OCI-LY7 (cell line): ENCODE measurements around the gene DDX42. TPM values are rescaled to one million over a fixed set of nuclear protein-coding genes. Genes with fewer than 3 reads are reported as not detected.

Experiments used
- BruUV-seq: library from RNA; stranded (reverse); fragments of 400-500 nt; replicated peaks from 2 replicates; lab custom pipeline; 2021; lab: Mats Ljungman, UMichigan
- CTCF ChIA-PET: fragments of 300-600 bp; sonication (Branson Sonifier 250); formaldehyde crosslinking; loops from one replicate; lab custom pipeline; 2022; ENCODE audit warnings: antibody characterized with exemption; ENCODE audit not compliant: unreplicated experiment; lab: Charles Lee
- POLR2A ChIA-PET: fragments of 300-600 bp; sonication (Branson Sonifier 250); formaldehyde crosslinking; loops from one replicate; lab custom pipeline; 2022; ENCODE audit warnings: antibody characterized with exemption; lab: Charles Lee
- DNase-seq: peaks from one replicate; pipeline ENCODE4 v3.0.0-alpha.2; 2015; ENCODE audit warnings: low spot score
- H2AFZ ChIP-seq: fragments of 200-600 bp; sonication (generic), shearing (Covaris generic); 2 replicates; pipeline ENCODE4 v1.6.1; 2014; ENCODE audit warnings: mild to moderate bottlenecking, antibody characterized with exemption, low read length, moderate library complexity
- H3K27ac ChIP-seq: fragments of 200-600 bp; sonication (generic); 2 replicates; pipeline ENCODE4 v1.5.1; 2014; ENCODE audit warnings: mixed run types, low read depth, mild to moderate bottlenecking, moderate library complexity, low read length, inconsistent platforms; ENCODE audit not compliant: poor library complexity, severe bottlenecking
- H3K36me3 ChIP-seq: fragments of 200-600 bp; sonication (generic); 2 replicates; pipeline ENCODE4 v1.6.1; 2014; ENCODE audit warnings: mild to moderate bottlenecking, antibody characterized with exemption, low read length, moderate library complexity, mixed read lengths; ENCODE audit not compliant: insufficient read depth
- H3K4me1 ChIP-seq: fragments of 200-600 bp; sonication (generic); 2 replicates; pipeline ENCODE4 v1.5.1; 2014; ENCODE audit warnings: mild to moderate bottlenecking, low read length; ENCODE audit not compliant: insufficient read depth, poor library complexity, severe bottlenecking
- H3K4me2 ChIP-seq: fragments of 200-600 bp; sonication (generic); 2 replicates; pipeline ENCODE4 v1.6.1; 2014; ENCODE audit warnings: mild to moderate bottlenecking, low read length
- H3K4me3 ChIP-seq: fragments of 200-600 bp; sonication (generic); 2 replicates; pipeline ENCODE4 v1.5.1; 2014; ENCODE audit warnings: mild to moderate bottlenecking, low read depth, low read length; ENCODE audit not compliant: poor library complexity, severe bottlenecking
- H3K79me2 ChIP-seq: fragments of 200-600 bp; sonication (generic); 2 replicates; pipeline ENCODE4 v1.6.1; 2016; ENCODE audit warnings: low read depth, mild to moderate bottlenecking, low read length, moderate library complexity, mixed read lengths; ENCODE audit not compliant: insufficient read depth
- H3K9me2 ChIP-seq: fragments of 200-600 bp; sonication (generic); 2 replicates; pipeline ENCODE4 v1.6.1; 2016; ENCODE audit warnings: mild to moderate bottlenecking, low read length, mixed read lengths; ENCODE audit not compliant: insufficient read depth
- H3K9me3 ChIP-seq: fragments of 200-600 bp; sonication (generic); 2 replicates; pipeline ENCODE4 v1.6.1; 2014; ENCODE audit warnings: mild to moderate bottlenecking, mixed run types, low read length, mixed read lengths
- H4K20me1 ChIP-seq: fragments of 200-600 bp; sonication (generic); 2 replicates; pipeline ENCODE4 v1.6.1; 2014; ENCODE audit warnings: mild to moderate bottlenecking, antibody characterized with exemption, low read length, moderate library complexity, mixed read lengths; ENCODE audit not compliant: insufficient read depth
- EZH2phosphoT487 ChIP-seq: fragments of 200-600 bp; sonication (generic); IDR thresholded peaks from 2 replicates; pipeline ENCODE4 v1.6.1; 2018; ENCODE audit warnings: low read depth, borderline replicate concordance, mild to moderate bottlenecking, mixed run types, antibody characterized with exemption, low read length, moderate library complexity, mixed read lengths
- intact Hi-C: fragments of 100-400 bp; cut with micrococcal nuclease; formaldehyde crosslinking; loops from one replicate; pipeline ENCODE4 v1.10.0; 2022; ENCODE audit not compliant: unreplicated experiment
- total RNA-seq, 2 experiments: library from RNA; depleted of rRNA in 1 of 2; stranded (reverse); fragments of >200 nt in 1 of 2; shearing (Covaris generic) in 1 of 2; gene quantifications; 2 replicates each; pipeline ENCODE4 v1.2.3, GENCODE V29; 2014 to 2022
- TF ChIP-seq, protein P1 (sequence below): fragments of 200-600 bp; sonication (generic); conservative IDR thresholded peaks from 2 replicates; pipeline ENCODE4 v1.5.1; 2014; ENCODE audit warnings: mild to moderate bottlenecking, antibody characterized with exemption, low read length, moderate library complexity, mixed read lengths

The DDX42 gene
- total RNA-seq, 2 experiments from 2014 or later = 85.1 to 145 TPM

GRCh38 chr17:63758428-63758827, 15.5 kb upstream of the DDX42 start:
- no peaks in the 10 kb centered on the region for H4K20me1 ChIP-seq
- H3K9me3 ChIP-seq = no peaks in the 10 kb centered on the region
- no peak overlapping the region for H3K4me3 ChIP-seq
- H3K27ac ChIP-seq = no peak overlapping the region
- POLR2A ChIA-PET = no interaction called here
- CTCF ChIA-PET = no interaction called here
- no peaks in the 10 kb centered on the region for H3K9me2 ChIP-seq
- no peak for DNase-seq
- no TSS peak for BruUV-seq
- no peak overlapping the region for H3K4me2 ChIP-seq
- H3K79me2 ChIP-seq = no peaks in the 10 kb centered on the region
- H3K36me3 ChIP-seq = peaks cover 95% of the 10 kb centered on the region
- intact Hi-C loops = loop anchor here (10.0 kb wide), 1 partner anchor 46 kb away; no protein-coding TSS in a partner anchor
- H3K4me1 ChIP-seq = no peaks in the 10 kb centered on the region
- TF ChIP-seq, protein P1, sequence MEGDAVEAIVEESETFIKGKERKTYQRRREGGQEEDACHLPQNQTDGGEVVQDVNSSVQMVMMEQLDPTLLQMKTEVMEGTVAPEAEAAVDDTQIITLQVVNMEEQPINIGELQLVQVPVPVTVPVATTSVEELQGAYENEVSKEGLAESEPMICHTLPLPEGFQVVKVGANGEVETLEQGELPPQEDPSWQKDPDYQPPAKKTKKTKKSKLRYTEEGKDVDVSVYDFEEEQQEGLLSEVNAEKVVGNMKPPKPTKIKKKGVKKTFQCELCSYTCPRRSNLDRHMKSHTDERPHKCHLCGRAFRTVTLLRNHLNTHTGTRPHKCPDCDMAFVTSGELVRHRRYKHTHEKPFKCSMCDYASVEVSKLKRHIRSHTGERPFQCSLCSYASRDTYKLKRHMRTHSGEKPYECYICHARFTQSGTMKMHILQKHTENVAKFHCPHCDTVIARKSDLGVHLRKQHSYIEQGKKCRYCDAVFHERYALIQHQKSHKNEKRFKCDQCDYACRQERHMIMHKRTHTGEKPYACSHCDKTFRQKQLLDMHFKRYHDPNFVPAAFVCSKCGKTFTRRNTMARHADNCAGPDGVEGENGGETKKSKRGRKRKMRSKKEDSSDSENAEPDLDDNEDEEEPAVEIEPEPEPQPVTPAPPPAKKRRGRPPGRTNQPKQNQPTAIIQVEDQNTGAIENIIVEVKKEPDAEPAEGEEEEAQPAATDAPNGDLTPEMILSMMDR = no peak
- no peak for TF ChIP-seq EZH2phosphoT487
- H2AFZ ChIP-seq = no peak overlapping the region

DNA sequence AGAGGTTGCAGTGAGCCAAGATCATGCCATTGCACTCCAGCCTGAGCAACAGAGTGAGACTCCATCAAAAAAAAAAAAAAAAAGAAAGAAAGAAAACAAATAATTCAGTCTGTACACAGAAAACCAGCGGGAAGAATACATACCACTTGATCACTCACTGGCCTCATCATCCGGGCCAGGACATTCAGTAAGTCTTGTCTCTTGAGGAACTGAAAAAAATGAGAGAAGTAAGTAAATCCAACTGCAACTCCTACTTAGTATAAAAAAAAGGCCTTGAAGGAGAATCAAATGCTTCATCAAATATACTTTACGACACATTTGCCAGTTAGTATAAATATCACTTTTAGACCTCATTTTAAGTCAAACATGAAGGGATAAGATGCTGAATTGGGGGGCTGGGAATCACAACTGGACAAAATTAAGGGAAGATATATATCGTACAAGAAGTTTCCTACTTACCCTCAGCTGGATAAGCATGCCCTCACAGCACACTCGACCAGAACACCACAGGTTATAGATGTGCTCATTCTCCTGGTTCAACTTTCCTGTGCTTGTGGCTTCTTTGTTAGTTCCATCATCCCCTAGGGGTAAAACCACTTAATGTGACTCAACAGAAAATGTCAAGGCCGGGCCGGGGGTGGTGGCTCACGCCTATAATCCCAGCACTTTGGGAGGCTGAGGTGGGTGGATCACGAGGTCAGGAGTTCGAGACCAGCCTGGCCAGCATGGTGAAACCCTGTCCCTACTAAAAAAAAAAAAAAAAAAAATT, 13.0 kb upstream of the DDX42 start:
- ChIA-PET CTCF (no interaction called here), POLR2A (interaction anchor here (0.7 kb wide), 1 partner anchor 583 kb away, joined by 5 read pairs; no protein-coding TSS in a partner anchor)
- H3K27ac ChIP-seq = no peak overlapping the region
- no peak overlapping the region for H3K4me2 ChIP-seq
- H4K20me1 ChIP-seq = no peaks in the 10 kb centered on the region
- no peak for TF ChIP-seq EZH2phosphoT487
- TF ChIP-seq, protein P1 = no peak
- intact Hi-C loops = no loop called here
- no TSS peak for BruUV-seq
- peaks cover 94% of the 10 kb centered on the region for H3K36me3 ChIP-seq
- no peaks in the 10 kb centered on the region for H3K4me1 ChIP-seq
- no peak overlapping the region for H3K4me3 ChIP-seq
- DNase-seq = no peak
- peaks cover 6% of the 10 kb centered on the region for H3K79me2 ChIP-seq
- H3K9me3 ChIP-seq = no peaks in the 10 kb centered on the region
- no peak overlapping the region for H2AFZ ChIP-seq
- H3K9me2 ChIP-seq = no peaks in the 10 kb centered on the region
